SK-N-SH treated with all-trans-retinoic acid at 6 μM for 48 hours (cell line): ENCODE measurements around the gene ERGIC1.

Experiments
- ATAC-seq: fragments of 200-7000 bp; cut with Tn5 transposase; 3 replicates; pipeline ENCODE4 v1.9.1; 2020; ENCODE audit warnings: mild to moderate bottlenecking, moderate library complexity
- ARNTL ChIP-seq: fragments of 450-650 bp; formaldehyde crosslinking; IDR thresholded peaks from 2 replicates; pipeline ENCODE4 v1.5.0; 2020; ENCODE audit warnings: low read depth, mild to moderate bottlenecking, moderate library complexity, borderline replicate concordance
- BACH2 ChIP-seq: fragments of 250-450 bp; sonication (Bioruptor Pico); IDR thresholded peaks from 2 replicates; pipeline ENCODE4 v1.9.0; 2021; ENCODE audit warnings: mild to moderate bottlenecking, borderline replicate concordance
- CREB5 ChIP-seq: fragments of 250-450 bp; sonication (Bioruptor Pico); IDR thresholded peaks from 2 replicates; pipeline ENCODE4 v1.5.1; 2020; ENCODE audit warnings: low read depth, mild to moderate bottlenecking, moderate library complexity
- CSDC2 ChIP-seq: fragments of 250-450 bp; sonication (Bioruptor Pico); IDR thresholded peaks from 2 replicates; pipeline ENCODE4 v1.5.0; 2020; ENCODE audit warnings: mild to moderate bottlenecking, moderate library complexity
- CSRNP3 ChIP-seq: fragments of 250-450 bp; sonication (Bioruptor Pico); IDR thresholded peaks from 2 replicates; pipeline ENCODE4 v1.5.1; 2021; ENCODE audit warnings: mild to moderate bottlenecking, moderate library complexity
- ESRRG ChIP-seq: fragments of 250-450 bp; sonication (Bioruptor Pico); IDR thresholded peaks from 2 replicates; pipeline ENCODE4 v1.6.1; 2021; ENCODE audit warnings: mild to moderate bottlenecking
- GLIS3 ChIP-seq: fragments of 250-450 bp; sonication (Bioruptor Pico); IDR thresholded peaks from 2 replicates; pipeline ENCODE4 v1.5.0; 2020; ENCODE audit warnings: mild to moderate bottlenecking, moderate library complexity
- ISL1 ChIP-seq: fragments of 250-450 bp; sonication (Bioruptor Pico); IDR thresholded peaks from 2 replicates; pipeline ENCODE4 v2.1.2; 2022; ENCODE audit warnings: mild to moderate bottlenecking, moderate library complexity
- PATZ1 ChIP-seq: fragments of 250-450 bp; sonication (Bioruptor Pico); IDR thresholded peaks from 2 replicates; pipeline ENCODE4 v1.8.0; 2020; ENCODE audit warnings: mild to moderate bottlenecking, moderate library complexity, borderline replicate concordance
- RARB ChIP-seq: fragments of 250-450 bp; sonication (Bioruptor Pico); IDR thresholded peaks from 2 replicates; pipeline ENCODE4 v1.8.0; 2021; ENCODE audit warnings: mild to moderate bottlenecking, moderate library complexity
- SNAI2 ChIP-seq: fragments of 250-450 bp; sonication (Bioruptor Pico); IDR thresholded peaks from 2 replicates; pipeline ENCODE4 v1.5.0; 2020; ENCODE audit warnings: mild to moderate bottlenecking, moderate library complexity
- TCF4 ChIP-seq: fragments of 250-450 bp; sonication (Bioruptor Pico); IDR thresholded peaks from 2 replicates; pipeline ENCODE4 v1.8.0; 2021; ENCODE audit warnings: mild to moderate bottlenecking, moderate library complexity, borderline replicate concordance
- TOX ChIP-seq: fragments of 250-450 bp; sonication (Bioruptor Pico); IDR thresholded peaks from 2 replicates; pipeline ENCODE4 v1.8.0; 2021; ENCODE audit warnings: mild to moderate bottlenecking, moderate library complexity, borderline replicate concordance
- TSHZ2 ChIP-seq: fragments of 250-450 bp; sonication (Bioruptor Pico); IDR thresholded peaks from 2 replicates; pipeline ENCODE4 v1.5.0; 2020; ENCODE audit warnings: mild to moderate bottlenecking, moderate library complexity
- ZC3H10 ChIP-seq: fragments of 250-450 bp; sonication (Bioruptor Pico); IDR thresholded peaks from 2 replicates; pipeline ENCODE4 v1.5.1; 2021; ENCODE audit warnings: mild to moderate bottlenecking, moderate library complexity
- ZNF565 ChIP-seq: fragments of 450-650 bp; formaldehyde crosslinking; conservative IDR thresholded peaks from 2 replicates; pipeline ENCODE4 v1.5.0; 2020; ENCODE audit warnings: low read depth, mild to moderate bottlenecking, moderate library complexity
- ZNF8 ChIP-seq: fragments of 450-650 bp; formaldehyde crosslinking; IDR thresholded peaks from 2 replicates; pipeline ENCODE4 v1.5.0; 2020; ENCODE audit warnings: mild to moderate bottlenecking, moderate library complexity

Gene ERGIC1

GRCh38 chr5:172933238-172933637, 99.2 kb downstream of the ERGIC1 start:
- no peak for ATAC-seq
- no peak for TF ChIP-seq BACH2 (CRISPR knock-in tag)
- no peak for TF ChIP-seq PATZ1
- no peak for TF ChIP-seq TOX (CRISPR knock-in tag)
- no peak for TF ChIP-seq ISL1
- TF ChIP-seq CSDC2 (CRISPR knock-in tag), result no peak
- no peak for TF ChIP-seq ZC3H10
- TF ChIP-seq ZNF565, result no peak
- no peak for TF ChIP-seq ESRRG (CRISPR knock-in tag)
- no peak for TF ChIP-seq ZNF8 (CRISPR knock-in tag)
- TF ChIP-seq SNAI2 (CRISPR knock-in tag), result no peak
- TF ChIP-seq RARB, result no peak
- no peak for TF ChIP-seq TCF4 (CRISPR knock-in tag)
- TF ChIP-seq TSHZ2 (CRISPR knock-in tag), result no peak

GRCh38 chr5:172935096-172935495, 101.0 kb downstream of the ERGIC1 start:
- ATAC-seq, result no peak

More at GRCh38 chr5:172935096-172935495, 101.0 kb downstream of the ERGIC1 start:
- no peak for TF ChIP-seq RARB
- no peak for TF ChIP-seq ZNF8 (CRISPR knock-in tag)
- TF ChIP-seq CREB5 (CRISPR knock-in tag), result no peak
- no peak for TF ChIP-seq ESRRG (CRISPR knock-in tag)
- no peak for TF ChIP-seq TSHZ2 (CRISPR knock-in tag)
- TF ChIP-seq ISL1, result no peak
- TF ChIP-seq CSRNP3 (CRISPR knock-in tag), result no peak
- TF ChIP-seq ARNTL, result no peak
- no peak for TF ChIP-seq GLIS3 (CRISPR knock-in tag)
